Endometrial microvascular endothelial cells (primary cell): ENCODE measurements around the gene CLEC2L. TPM values are rescaled to one million over a fixed set of nuclear protein-coding genes. Genes with fewer than 3 reads are reported as not detected.

ENCODE experiments used
- in situ Hi-C: cut with HindIII; loops from 2 replicates; pipeline ENCODE4 v1.10.0; 2017; ENCODE audit warnings: low sequenced_read_pairs, low pct_unique_long_range_greater_than_20kb; ENCODE audit errors: inconsistent ontology term
- total RNA-seq: library from RNA; depleted of rRNA; stranded (reverse); fragments of >200 nt; gene quantifications from one replicate; pipeline ENCODE4 v1.2.3, GENCODE V29; 2015; ENCODE audit errors: inconsistent ontology term

CLEC2L gene
- total RNA-seq, 1 donor from 2014 or later = not detected

DNA sequence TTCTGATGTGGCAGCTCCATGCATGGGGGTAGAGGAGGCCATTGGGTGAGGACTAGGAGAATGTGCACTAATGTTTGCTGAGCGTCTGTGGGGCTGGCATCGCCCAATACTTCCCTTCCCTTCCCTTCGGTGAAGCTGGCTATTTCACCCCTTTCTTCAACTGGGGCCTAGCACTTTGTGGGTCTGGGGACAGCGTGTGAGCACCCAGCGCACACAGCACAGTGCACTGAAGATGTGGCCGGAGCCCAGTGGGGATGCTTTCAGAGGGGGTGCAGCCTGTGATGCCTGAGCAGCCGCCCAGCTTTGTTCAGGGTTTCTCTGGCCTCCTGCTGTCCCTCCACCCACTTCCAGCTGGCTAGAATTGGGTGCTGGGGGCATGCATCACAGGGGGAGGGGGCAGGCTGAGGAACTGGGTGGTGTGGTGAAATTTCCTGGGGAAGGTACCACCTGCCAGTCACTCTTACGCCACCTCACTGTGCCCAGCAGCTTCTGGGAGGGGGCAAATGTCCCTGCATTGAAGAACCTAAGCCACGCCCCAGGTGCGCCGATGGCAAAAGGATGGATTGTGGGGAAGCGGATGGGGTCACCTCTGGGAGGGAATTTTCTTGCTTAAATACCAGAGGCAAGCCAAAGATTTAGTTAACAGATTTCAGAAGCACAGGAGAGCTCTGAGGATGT, 45.5 kb downstream of the CLEC2L start:
- in situ Hi-C loops = loop anchor here (10.0 kb wide), 1 partner anchor 74 kb away; no protein-coding TSS in a partner anchor

DNA sequence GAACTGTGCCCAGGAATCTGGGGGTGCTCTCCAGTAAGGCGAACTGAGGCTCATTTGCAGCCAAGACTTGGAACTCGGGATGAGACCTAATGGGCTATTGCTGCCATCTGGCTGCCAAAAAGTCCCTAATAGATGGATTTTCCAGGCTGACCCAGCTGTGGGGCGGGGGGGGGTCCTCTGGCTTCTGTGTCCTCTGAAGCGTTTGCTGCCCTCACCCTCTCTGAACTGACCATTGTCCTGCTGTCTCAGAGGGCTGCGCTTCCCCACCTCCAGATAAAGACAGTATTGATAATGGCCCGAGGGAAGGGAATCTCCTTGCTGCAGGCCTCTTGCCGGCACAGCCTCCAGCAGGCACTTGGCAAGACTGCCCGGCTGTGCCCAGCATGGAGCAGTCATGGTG, 46.6 kb downstream of the CLEC2L start:
- in situ Hi-C loops = no loop called here

DNA sequence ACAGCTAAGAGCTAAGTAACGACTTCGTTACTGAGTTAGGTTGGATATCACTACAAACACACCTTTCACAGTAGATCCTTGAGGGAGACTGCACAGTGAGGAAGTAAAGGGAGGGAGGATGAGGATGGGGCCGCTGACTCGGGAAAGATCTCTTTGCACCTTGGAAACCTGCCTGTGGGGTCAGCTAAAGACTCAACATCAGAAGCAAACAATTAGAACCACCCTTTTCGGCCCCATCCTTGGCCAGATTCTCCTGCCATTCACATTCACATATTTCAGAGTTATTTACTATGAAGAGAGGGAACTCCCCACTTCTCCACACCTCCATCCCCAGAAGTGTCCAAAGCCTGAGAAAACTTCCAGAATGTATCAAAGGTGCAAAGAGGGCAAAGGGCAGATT, 47.1 kb downstream of the CLEC2L start:
- in situ Hi-C loops = no loop called here

DNA sequence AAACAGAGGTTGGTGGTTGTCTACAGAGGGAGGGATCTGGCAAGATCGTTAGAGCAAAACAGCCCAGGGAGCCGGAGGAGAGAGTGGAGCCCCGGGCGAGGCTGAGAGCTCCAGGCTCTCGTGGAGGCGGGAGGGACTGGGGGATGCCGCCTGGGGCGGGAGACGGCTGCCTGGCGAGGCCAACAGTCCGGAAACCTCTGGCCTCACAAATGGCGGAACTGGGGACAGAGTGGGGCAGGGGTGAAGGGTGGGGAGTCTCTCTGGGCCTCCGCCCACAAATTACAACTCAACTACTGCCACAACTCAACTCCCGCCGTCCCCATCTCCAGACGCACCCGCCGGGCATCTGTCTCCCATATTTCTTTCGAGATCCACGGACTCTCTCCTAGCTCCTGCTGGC, 47.7 kb downstream of the CLEC2L start:
- in situ Hi-C loops = no loop called here

DNA sequence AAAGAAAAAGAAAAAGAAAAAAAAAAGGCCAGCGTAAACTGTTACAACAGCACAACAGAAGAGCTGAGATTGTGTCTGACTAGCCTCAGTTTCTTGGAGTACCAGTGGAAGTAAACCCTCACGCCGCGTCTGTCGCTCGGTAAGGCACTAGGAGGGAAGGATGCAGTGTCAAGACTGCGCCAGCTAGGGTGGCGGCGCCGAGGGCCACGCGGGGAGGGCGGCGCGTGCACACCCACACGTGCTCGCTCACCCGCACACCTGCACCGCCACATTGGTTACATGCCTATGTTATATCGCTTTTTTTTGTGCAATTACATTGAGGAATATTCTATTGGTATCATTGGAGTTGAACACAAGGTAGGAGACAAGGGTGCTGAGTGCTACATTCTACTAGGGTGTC, 48.2 kb downstream of the CLEC2L start:
- in situ Hi-C loops = no loop called here

DNA sequence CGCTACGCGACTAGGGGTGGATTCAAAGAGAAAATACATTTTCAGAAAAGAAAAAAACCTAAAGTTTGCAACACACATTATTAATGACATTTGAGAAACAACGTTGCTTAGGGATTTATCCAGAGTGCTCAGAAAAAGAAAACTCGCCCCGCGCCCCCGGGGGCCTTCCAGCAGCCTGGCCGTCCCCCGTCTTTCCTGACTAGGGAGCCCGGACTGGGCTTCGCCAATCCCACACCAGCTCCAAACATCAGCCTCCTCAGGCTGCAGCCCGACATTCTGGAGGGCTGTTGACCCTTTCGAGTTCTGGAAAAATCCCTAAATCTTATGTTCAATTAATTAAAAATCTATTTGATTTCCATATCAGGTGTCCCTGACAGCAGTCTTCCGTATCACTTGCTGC, 48.6 kb downstream of the CLEC2L start:
- in situ Hi-C loops = no loop called here

DNA sequence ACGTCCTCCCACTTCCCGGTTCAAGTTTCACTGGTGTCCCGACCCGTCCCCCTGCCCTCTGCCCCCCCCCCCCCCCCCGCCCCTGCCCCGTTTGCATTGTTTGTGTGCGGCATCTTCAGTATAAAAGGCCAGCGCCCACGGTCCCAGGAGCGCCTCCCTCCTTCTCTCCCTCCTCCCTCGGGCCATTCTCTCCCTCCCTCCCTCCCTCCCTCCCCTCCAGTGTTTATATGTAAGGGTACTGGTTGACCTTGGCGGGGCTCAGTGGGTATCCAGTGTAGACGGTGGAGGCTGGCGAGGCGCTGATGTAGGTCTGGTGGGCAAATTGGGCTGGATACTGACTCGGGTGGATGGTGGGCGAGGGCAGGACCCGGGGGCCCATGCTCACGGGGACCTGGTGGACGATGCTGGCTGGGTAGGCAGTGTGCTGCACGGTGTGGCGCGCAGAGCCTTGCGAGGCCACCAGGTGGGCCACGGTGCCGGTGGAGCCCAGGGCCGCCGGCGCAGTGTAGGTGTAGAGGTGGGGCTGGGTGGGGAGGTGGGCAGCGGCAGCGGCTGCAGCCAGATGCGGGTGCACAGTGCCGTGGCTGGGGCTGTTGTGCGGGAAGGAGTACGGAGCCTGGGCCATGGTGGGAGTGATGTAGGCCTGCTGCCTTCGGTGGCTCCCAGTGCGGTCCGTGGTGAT, 49.4 kb downstream of the CLEC2L start:
- in situ Hi-C loops = no loop called here

DNA sequence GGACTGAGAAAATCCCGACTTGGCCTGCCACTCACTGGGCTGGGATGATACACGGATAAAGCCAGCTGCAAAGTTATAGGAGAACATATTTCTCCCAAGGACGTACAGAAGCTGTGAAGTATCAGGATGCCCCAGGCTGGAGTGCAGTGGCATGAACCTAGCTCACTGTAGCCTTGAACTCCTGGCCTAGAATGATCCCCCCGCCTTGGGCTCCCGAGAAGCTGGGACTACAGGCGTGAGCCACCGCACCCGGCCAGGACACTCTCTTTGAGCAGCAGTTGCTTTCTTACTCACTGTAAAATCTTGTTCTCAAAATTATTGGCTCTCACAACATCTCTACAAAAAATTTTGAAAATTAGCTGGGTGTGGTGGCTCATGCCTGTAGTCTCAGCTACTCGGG, 50.4 kb downstream of the CLEC2L start:
- in situ Hi-C loops = no loop called here

DNA sequence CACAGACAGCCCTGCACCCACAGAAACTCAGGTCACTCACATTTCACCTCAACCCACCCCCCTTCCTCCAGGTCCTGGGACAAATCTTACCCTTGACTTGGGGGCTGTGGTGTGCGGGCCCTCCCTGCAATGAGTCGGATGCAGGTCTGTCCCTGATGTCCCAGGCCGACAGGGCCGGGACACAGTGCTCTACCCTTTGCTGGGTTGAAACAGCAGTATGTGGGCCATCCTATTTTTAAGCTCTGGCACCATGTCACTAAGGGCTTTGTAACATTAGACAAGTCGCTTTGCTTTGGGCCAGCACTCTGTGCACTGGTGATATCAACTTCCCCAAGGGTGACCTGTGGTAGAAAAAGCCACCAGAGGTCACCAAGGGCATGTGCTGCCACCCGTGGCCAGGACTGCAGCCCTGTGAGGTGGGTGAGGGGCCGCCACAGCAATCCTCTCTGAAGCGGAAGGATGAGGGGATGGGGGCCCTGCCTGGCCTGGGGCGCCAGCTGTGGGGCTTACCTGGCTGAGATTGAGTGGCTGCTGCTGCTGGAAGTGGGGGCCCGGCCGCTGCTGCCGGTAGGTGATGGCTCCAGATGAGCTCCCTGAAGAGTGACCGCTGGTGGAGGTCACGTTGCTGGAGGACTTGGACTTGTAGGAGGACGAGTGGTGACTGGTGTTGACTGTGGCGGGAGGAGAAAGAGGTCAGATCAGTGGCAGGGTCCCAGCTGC, 51.3 kb downstream of the CLEC2L start:
- in situ Hi-C loops = no loop called here

DNA sequence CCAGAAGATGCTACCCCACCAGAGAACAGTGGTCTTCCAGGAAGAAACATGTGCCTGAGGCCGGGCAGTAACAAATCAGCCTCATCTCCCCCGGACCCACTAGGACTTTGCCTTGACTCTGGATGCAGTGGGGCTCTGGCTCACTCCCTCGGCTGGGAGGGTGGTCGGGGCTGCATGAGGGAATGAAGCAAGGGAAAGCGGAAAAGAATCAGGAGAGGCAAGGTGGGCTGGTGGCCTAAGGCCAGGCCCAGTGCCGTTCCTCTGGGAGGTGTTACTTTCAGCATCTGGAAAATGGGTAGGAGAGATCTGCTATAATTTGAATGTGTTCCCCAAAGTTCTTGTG, 51.8 kb downstream of the CLEC2L start:
- in situ Hi-C loops = no loop called here

DNA sequence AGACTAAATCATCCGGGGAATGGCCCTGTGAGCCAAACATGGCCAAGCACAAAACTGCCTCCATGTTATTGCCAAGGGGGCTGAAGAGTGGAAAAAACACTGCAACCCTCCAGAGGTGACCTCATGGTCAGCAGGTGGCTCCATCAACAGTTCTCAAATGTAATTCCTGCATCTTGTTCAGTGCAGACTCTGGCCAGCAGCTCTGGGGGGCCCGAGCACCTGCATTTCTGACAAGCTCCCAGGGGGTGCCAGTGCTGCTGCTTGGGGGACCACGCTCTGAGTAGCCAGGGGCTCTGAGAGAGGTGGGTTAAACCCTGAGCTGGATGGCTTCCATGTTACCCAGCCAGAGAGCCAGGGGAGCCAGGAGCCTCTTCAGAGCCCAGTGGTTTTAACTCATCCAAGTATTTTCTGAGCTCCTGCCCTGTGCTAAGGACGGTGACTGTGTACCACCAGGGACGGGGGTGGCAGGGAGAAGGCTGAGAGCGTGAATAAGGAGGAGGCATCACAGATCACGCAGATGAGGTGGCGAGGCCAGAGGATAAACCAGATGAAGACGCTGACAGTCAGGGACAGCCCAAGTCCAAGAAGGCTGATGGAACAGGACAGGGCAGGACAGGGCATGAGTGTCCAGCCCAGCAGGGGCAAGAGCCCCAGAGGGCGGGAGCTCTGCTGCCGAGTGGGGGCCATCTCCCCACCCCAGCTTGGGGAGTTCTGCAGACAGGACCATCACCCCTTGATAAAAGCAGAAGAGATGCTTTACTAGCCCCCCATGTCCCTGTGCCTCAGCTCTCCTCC, 52.9 kb downstream of the CLEC2L start:
- in situ Hi-C loops = no loop called here

DNA sequence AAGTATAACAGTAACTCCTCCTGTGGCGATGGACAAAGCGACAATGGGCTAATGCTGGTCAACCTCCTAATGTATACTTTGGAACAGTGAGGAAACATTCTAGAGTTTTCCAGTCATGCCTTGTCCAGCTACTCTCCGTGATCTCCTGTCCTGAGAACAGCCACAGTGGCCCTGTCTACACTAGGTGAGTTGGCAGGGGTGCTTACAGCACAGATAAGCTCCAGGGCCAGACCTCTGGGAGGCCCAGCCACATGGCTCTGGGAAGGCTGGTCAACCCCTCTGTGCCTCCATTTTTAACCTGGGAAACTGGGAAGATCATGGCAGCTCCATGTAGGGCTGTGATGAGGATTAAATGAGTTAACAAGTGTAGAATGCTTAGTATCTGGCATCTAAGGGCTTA, 57.0 kb downstream of the CLEC2L start:
- in situ Hi-C loops = no loop called here

DNA sequence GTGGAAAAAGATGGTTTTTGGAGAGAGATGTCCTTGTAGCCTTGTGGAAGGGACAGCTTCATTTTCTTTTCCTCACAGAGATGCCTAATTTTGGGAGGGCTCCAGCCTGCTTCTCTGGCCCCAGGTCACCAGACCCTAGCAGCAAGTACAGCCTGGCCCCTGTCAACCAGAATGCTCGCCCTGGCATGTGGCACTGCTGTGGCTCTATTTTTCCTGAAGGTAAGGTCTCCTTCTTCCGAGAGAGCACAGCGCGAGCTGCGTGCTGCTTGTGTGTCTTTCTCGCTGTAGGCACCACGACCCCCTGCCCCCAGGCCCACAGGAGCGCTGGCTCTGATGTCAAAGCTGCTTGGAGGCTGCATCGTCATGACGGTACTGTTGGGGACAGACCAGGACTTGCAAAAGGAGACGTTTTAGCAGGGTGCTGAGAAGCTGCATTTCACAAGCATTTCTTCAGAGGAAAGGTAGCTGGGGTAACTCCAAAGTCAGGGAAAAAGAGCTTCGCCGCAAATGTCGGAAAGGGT, 58.7 kb downstream of the CLEC2L start:
- in situ Hi-C loops = no loop called here

DNA sequence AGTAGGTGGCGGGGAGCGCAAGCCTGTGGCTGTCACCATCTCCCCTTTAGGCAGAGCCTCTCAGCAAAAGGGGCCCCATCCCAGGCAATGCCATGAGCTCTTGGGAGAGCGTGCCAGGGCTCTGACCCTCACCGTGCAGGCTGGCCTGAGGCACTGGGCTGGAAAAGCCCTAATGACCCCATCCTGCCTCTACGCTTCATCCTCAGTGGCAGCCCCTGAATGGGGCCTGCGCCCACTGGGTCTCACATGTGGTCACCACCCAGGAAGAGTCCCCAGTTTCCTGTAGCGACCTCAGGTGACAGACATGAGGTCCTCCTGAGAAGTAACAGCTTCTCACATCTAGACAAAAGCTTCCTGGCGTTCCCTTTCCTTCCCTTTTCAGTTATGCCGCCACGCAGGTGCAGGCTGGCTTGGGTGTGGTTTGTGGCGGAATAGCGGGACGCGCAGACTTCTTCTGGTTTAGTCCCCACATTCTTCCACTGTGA, 59.2 kb downstream of the CLEC2L start:
- in situ Hi-C loops = no loop called here

DNA sequence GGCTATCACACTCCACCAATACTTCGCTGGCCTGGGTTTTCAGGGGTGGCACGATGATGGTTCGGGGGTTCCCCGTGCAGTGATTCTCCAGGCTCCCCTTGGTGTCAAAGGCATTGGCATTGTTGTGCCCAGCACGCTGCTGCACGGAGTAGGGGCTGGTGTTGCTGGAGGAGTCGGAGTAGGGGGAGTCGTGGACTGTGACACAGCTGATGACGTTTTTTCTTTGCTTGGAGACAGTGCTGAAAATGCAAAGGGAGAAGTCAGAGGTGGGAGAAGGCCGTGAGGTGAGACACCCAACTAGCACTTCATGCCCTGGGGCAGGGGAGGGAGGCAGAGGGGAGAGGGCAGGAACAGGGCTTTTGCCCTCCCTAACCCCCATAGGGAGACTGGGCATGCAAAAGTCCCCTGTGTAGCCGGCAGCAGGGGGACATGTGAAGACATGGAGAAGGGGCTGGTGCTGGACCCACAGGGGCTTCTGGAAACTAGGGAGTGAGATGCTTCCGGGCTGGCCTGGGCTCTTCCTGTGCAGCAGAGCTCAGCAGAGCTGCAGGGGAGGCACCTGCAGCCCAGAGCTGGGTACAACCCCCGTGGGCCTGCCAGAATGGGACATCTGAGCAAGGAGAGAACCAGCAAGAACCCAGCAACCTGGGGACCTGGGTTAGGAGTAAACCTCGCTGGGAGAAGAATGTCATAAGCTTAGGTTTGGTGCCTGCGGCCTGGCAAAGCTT, 60.5 kb downstream of the CLEC2L start:
- in situ Hi-C loops = no loop called here

DNA sequence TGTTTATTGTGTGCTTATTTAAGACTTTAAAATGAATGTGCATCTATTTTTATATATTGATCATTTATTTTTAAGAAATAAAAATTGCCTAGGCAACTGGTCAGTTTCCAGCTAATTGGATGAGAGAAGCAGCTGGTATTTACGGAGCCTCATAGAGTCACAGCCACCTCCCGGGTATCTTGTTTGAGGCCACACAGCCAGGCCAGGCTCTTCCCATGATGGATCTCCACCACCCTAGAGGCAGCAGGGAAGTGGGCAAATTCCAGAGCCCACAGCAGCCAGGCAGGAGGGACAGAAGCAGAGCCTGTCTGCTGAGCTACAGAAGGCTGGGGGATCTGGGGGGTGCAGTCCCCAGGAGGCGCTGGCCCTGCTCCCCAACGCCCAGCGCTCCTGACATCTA, 61.6 kb downstream of the CLEC2L start:
- in situ Hi-C loops = no loop called here

DNA sequence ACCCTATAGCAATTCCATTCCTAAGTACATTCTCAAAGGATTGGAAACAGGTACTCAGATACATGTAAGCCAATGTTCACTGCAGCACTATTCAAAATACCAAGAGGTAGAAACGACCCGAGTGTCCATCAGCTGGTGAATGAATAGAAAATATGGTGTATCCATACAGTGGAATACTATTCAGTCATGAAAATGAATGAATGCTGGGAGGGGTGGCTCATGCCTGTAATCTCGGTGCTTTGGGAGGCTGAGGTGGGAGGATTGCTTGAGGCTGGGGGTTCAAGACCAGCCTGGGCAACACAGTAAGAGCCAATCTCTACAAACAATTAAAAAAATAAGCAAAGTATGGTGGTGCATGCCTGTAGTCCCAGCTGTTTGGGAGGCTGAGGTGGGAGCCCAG, 62.8 kb downstream of the CLEC2L start:
- in situ Hi-C loops = no loop called here

DNA sequence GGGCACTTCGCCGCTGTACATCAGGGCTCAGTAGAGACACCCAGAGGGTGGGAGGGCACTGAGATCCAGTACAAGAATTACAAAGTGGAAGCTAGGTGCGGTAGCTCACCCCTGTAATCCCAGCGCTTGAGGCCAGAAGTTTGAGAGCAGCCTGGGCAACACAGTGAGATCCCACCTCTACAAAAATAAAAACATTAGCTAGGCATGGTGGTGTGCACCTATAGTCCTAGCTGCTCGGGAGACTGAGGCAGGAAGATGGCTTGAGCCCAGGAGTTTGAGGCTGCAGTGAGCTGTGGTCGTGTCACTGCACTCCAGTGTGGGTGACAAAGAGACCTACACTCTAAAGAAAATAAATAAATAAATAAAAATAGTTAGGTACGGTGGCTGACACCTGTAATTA, 64.0 kb downstream of the CLEC2L start:
- in situ Hi-C loops = no loop called here

DNA sequence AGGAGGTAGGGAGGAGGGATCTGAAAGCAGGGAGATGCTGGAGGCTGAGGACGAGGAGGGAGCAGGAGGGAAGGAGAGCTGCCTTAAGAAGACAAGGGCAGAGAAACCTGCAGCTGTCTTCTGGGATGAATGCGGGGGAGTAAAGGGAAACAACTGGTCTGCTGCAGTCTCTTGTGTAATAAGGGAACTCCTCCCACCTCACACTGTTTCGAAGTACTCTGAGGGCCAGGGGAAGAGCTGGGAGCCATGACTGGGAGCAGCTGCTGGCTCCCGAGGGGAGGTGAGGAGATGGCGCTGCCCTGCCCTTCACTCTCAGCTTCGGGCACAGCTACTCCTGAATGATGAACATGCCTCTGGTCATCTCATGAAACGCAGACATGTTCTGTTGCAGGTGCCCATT, 65.1 kb downstream of the CLEC2L start:
- in situ Hi-C loops = no loop called here
